Measurements from ENCODE around the gene RNU1-1.
"Not testable (repeated sequence)": the region's sequence is repeated elsewhere in the genome, so short reads cannot be mapped to it uniquely, and the experiment has no call there.

The RNU1-1 gene

DNA sequence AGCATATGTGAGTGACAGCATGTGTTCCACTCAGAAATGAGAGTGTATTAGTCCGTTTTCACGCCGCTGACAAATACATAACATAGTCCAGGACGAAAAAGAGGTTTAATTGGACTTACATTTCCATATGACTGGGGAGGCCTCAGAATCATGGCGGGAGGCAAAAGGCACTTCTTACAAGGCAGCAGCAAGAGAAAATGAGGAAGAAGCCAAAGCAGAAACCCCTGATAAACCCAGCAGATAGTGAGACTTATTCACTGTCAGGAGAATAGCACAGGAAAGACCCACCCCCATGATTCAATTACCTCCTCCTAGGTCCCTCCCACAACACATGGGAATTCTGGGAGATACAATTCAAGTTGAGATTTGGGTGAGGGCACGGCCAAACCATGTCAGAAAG, 23.4 kb upstream of the RNU1-1 start:
- H3K4me1 ChIP-seq (ENCODE audit: insufficient read depth, low read length); H3K9me3 ChIP-seq (ENCODE audit: low read length); H3K36me3 ChIP-seq (ENCODE audit: insufficient read depth, low read length); H3K9ac ChIP-seq (ENCODE audit: low read length); H3K27me3 ChIP-seq (ENCODE audit: control insufficient read depth in 1 of 2, insufficient read depth in 2 of 2, low read length in 2 of 2); H3K27ac ChIP-seq (ENCODE audit: low read depth, low read length); H3K4me3 ChIP-seq (ENCODE audit: low read depth in 1 of 2, low read length in 2 of 2): not testable (repeated sequence)

DNA sequence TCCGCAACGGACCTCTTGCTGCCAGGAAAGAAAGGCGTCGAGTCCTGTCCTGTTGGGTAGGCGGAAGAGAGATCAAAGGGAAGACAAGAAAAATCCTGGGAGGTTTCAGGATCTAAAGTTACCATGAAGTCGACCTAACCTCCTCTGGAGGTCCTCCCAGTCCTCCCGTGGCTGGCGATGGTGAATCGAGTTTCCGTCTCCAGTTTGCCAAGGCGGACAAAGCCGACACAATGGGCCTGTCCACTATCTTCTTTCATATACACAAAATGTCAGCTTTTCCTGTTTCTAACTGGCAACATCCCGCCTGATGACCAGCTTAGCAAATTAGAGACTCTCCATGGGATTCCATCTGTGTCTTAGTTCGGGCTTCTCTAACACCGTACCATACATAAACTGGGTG, 22.7 kb upstream of the RNU1-1 start:
- not testable (repeated sequence) for H3K4me3 ChIP-seq (ENCODE audit: low read depth in 1 of 2, low read length in 2 of 2); H3K36me3 ChIP-seq (ENCODE audit: insufficient read depth, low read length); H3K27ac ChIP-seq (ENCODE audit: low read depth, low read length); H3K9me3 ChIP-seq (ENCODE audit: low read length); H3K4me1 ChIP-seq (ENCODE audit: insufficient read depth, low read length); H3K9ac ChIP-seq (ENCODE audit: low read length)
- peaks cover 0 to 10% of the 10 kb centered on the region in 2 donors for H3K27me3 ChIP-seq (ENCODE audit: control insufficient read depth in 1 of 2, insufficient read depth in 2 of 2, low read length in 2 of 2)

DNA sequence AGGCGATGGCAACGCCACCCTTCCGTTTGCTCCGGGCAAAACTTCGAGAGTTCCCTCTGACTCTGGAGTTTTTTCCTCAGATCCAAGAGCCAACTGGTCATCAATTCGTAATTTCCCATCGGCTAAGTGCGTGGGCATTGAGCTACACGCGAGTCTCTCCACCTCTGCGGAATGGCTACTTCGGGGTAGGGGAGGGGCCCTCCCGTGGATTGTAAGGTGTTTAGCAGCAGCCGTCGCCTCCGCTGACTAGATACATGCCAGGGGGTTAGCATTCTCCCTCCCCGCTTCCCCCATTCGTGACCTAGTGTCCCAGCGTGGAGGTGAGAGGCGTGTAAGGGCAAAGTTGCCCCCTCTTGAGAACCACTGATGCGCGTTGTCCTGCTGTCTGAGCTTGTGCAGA, 21.8 kb upstream of the RNU1-1 start:
- H3K27me3 ChIP-seq (ENCODE audit: control insufficient read depth in 1 of 2, insufficient read depth in 2 of 2, low read length in 2 of 2): peaks cover 0 to 11% of the 10 kb centered on the region in 2 donors
- not testable (repeated sequence) for H3K9me3 ChIP-seq (ENCODE audit: low read length); H3K36me3 ChIP-seq (ENCODE audit: insufficient read depth, low read length); H3K4me3 ChIP-seq (ENCODE audit: low read depth in 1 of 2, low read length in 2 of 2); H3K9ac ChIP-seq (ENCODE audit: low read length); H3K27ac ChIP-seq (ENCODE audit: low read depth, low read length); H3K4me1 ChIP-seq (ENCODE audit: insufficient read depth, low read length)

DNA sequence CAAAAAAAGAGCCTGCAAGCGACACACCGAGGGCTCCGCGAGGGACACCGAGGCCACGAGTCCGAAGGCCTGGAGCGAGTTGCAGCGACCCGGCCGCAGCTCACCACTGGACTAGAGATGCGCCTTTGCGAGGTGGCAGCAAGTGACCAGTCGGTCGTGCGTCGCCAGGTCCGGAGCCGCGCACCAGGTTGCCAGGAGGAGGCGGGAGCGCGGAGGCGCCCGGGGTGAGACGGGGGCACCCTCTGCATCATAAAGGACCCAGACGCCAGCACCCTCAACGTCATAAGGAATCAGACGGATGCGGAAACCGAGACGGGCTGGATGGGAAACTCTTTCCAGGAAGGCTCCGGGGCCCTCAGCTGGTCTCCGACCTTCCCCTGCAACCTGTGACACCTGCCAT, 21.4 kb upstream of the RNU1-1 start:
- H3K4me1 ChIP-seq (ENCODE audit: insufficient read depth, low read length); H3K9ac ChIP-seq (ENCODE audit: low read length); H3K4me3 ChIP-seq (ENCODE audit: low read depth in 1 of 2, low read length in 2 of 2); H3K36me3 ChIP-seq (ENCODE audit: insufficient read depth, low read length); H3K9me3 ChIP-seq (ENCODE audit: low read length); H3K27ac ChIP-seq (ENCODE audit: low read depth, low read length): not testable (repeated sequence)
- H3K27me3 ChIP-seq (ENCODE audit: control insufficient read depth in 1 of 2, insufficient read depth in 2 of 2, low read length in 2 of 2): peaks cover 0 to 11% of the 10 kb centered on the region in 2 donors

DNA sequence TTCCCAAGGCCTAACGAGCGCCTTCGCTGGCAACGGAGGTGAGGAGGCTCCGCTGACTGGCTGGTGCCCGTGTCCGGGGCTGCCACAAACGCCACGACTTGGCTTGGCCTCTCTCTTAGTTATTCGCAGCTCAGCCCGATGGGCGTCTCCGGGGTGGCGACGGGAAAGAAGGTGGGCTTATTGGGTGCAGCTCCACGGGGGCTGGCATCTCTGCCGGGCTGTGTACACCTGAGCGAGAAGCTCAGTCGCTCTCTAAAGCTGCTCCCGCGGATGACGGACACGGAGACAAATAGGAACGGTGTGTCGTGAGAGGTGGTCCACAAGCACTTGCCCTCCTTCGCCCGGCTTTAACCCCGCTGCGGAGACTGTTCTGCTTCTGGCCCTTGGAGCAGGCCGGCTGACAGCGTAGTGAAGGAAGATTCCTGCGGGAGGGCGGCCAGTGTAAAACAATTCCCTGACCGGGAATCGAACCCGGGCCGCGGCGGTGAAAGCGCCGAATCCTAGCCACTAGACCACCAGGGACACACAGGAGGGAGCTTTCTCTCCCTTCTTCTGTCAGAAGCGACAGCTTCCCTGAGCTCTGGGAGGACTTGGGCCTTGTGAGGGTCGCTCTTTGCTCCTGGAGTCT, 20.9 kb upstream of the RNU1-1 start:
- not testable (repeated sequence) for H3K4me1 ChIP-seq (ENCODE audit: insufficient read depth, low read length); H3K36me3 ChIP-seq (ENCODE audit: insufficient read depth, low read length); H3K4me3 ChIP-seq (ENCODE audit: low read depth in 1 of 2, low read length in 2 of 2); H3K9ac ChIP-seq (ENCODE audit: low read length); H3K9me3 ChIP-seq (ENCODE audit: low read length); H3K27ac ChIP-seq (ENCODE audit: low read depth, low read length)
- H3K27me3 ChIP-seq (ENCODE audit: control insufficient read depth in 1 of 2, insufficient read depth in 2 of 2, low read length in 2 of 2): peaks cover 0 to 11% of the 10 kb centered on the region in 2 donors

DNA sequence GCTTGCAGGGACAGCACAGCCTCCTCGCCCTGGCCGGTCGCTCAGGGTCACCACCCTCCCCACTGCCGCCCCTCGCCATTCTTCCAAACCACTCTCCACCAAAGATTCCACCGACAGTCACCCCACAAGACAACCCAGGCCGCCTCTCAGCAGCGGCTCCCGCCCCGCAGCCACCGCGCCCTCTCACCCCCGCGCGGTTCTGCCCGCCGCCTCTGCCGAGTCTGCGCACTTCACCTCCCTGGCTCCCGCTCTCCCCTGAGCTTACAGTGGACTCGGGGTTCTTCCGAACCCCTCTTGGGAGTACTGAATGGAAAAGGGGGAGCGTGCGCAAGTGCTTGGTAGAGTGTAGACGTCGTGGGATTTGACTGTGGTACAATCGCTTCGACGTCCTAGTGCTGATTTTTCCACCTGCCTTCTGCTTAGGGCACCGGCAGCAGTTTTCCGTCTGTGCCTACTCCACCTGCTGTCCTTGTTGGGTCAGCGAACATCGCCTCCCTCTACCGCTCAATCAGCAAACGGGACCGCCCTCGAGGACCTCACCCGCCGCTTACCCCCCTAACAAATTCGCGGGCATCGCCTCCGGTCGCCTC, 20.2 kb upstream of the RNU1-1 start:
- not testable (repeated sequence) for H3K4me3 ChIP-seq (ENCODE audit: low read depth in 1 of 2, low read length in 2 of 2); H3K9me3 ChIP-seq (ENCODE audit: low read length); H3K9ac ChIP-seq (ENCODE audit: low read length); H3K4me1 ChIP-seq (ENCODE audit: insufficient read depth, low read length); H3K27ac ChIP-seq (ENCODE audit: low read depth, low read length); H3K36me3 ChIP-seq (ENCODE audit: insufficient read depth, low read length)
- peaks cover 0 to 11% of the 10 kb centered on the region in 2 donors for H3K27me3 ChIP-seq (ENCODE audit: control insufficient read depth in 1 of 2, insufficient read depth in 2 of 2, low read length in 2 of 2)

DNA sequence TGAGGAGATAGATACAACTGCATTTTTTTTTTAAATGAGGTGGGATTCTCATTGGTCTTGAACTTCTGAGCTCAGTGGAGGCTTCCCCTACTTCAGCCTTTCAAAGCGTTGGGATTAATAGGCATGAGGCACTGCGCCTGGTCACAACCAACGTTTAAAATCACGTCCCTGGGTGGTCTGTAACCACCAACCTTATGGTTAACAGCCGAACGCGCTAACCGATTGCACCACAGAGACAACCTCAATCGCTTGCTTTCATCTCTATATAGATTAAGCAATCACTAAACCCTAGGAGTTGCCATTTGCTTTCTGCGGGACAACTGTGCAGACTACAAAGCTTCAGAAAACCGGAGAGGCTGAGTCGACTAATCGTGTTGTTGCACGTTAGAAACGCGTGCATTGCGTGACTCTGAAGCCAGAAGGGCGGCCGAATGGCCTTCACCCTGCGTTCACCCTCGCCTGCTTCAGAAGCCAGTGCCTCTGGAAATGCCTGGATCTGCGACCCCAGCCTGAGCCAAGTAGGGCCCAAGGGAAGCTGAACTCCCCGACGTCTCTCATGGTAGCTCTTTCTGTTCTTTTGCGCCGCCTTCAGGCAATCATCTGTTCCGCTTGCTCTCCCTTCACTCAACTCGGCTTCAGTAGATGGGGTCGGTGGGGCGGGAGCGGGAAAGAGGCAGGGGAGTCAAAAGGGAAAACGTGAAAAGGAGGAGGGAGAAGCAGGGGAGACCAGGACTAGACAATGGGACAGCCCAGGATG, 18.3 kb upstream of the RNU1-1 start:
- not testable (repeated sequence) for H3K27ac ChIP-seq (ENCODE audit: low read depth, low read length); H3K9me3 ChIP-seq (ENCODE audit: low read length); H3K4me3 ChIP-seq (ENCODE audit: low read depth in 1 of 2, low read length in 2 of 2); H3K36me3 ChIP-seq (ENCODE audit: insufficient read depth, low read length); H3K9ac ChIP-seq (ENCODE audit: low read length); H3K4me1 ChIP-seq (ENCODE audit: insufficient read depth, low read length)
- H3K27me3 ChIP-seq (ENCODE audit: control insufficient read depth in 1 of 2, insufficient read depth in 2 of 2, low read length in 2 of 2): peaks cover 0 to 11% of the 10 kb centered on the region in 2 donors

DNA sequence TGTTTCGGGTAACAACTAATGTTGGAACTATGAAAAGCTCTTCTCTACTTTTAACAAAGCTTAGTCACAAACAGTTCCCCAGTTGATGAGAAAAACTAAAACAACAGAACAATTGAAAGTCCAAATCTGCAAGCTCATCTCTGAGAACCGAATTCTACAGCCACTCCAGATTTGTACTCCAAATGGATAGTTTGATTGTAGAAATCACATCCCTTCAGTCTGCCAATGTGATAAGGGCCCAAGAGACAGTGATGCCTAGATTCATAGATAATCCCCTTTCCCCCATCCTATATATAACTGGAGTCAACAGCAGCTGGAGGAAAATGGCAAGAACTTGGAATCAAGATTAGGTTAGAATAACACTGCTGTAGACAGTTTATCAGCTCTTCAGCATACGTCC, 14.3 kb upstream of the RNU1-1 start:
- not testable (repeated sequence) for H3K27ac ChIP-seq (ENCODE audit: low read depth, low read length); H3K36me3 ChIP-seq (ENCODE audit: insufficient read depth, low read length); H3K4me3 ChIP-seq (ENCODE audit: low read depth in 1 of 2, low read length in 2 of 2); H3K27me3 ChIP-seq (ENCODE audit: control insufficient read depth in 1 of 2, insufficient read depth in 2 of 2, low read length in 2 of 2); H3K4me1 ChIP-seq (ENCODE audit: insufficient read depth, low read length); H3K9me3 ChIP-seq (ENCODE audit: low read length); H3K9ac ChIP-seq (ENCODE audit: low read length)

DNA sequence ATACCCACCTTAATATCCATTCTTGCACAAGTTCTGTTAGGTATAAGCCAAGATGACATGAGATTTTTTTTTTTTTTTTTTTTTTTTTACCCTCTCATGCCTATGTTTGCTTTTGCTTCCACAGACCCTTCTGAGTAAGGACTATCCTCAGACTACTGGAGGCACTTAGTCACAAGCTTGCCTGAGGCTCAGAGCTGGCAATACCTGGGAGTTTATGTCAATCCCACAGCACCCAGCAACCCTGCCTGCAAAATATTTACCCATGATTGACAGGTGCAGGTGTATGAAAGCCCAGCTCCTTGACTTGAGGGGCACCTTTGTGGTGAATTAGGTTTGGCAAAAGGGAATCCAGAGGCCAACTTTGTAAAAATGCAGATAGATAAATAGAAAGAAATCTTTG, 11.7 kb upstream of the RNU1-1 start:
- not testable (repeated sequence) for H3K36me3 ChIP-seq (ENCODE audit: insufficient read depth, low read length); H3K4me3 ChIP-seq (ENCODE audit: low read depth in 1 of 2, low read length in 2 of 2); H3K4me1 ChIP-seq (ENCODE audit: insufficient read depth, low read length); H3K9ac ChIP-seq (ENCODE audit: low read length); H3K27ac ChIP-seq (ENCODE audit: low read depth, low read length); H3K27me3 ChIP-seq (ENCODE audit: control insufficient read depth in 1 of 2, insufficient read depth in 2 of 2, low read length in 2 of 2); H3K9me3 ChIP-seq (ENCODE audit: low read length)

DNA sequence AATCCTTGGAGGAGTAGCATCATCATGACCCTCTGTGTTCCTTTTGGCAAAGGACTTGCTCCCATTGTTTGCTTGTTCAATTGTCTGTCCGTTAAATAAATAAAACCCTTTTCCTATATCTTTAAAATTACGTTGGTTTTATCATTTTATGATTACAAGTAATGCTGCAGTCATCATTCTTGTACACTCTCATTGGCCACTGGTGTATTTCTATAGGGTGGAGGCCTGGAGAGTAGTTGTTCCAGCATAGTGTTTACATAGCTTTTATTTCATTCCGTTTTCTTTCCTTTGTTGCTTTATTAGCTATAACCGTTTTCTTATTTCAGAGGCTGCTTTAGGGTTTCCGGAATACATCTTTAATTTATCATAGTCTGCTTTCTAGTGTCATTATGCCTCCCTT, 7.6 kb upstream of the RNU1-1 start:
- not testable (repeated sequence) for H3K36me3 ChIP-seq (ENCODE audit: insufficient read depth, low read length); H3K9ac ChIP-seq (ENCODE audit: low read length); H3K27me3 ChIP-seq (ENCODE audit: control insufficient read depth in 1 of 2, insufficient read depth in 2 of 2, low read length in 2 of 2); H3K27ac ChIP-seq (ENCODE audit: low read depth, low read length); H3K9me3 ChIP-seq (ENCODE audit: low read length); H3K4me3 ChIP-seq (ENCODE audit: low read depth in 1 of 2, low read length in 2 of 2); H3K4me1 ChIP-seq (ENCODE audit: insufficient read depth, low read length)

DNA sequence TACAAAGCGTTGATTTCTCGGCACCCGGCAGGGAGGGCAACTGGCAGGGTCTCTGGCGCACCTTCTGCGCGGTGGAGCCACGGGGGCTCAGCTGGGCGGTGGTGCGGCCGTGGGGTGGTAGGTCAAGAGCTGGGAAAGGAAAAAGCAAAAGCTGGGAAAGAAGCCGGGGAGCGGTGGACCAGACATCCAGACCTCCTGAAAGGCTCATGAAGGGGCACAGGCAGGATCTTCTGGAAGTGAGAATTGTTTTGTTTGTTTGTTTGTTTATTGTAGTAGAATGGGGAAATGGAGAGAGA, 7.2 kb upstream of the RNU1-1 start:
- Histone ChIP-seq H3K9ac (ENCODE audit: low read length) (no peak overlapping the region), H3K36me3 (ENCODE audit: insufficient read depth, low read length) (no peaks in the 10 kb centered on the region), H3K27ac (ENCODE audit: low read depth, low read length) (no peak overlapping the region), H3K27me3 (ENCODE audit: control insufficient read depth in 1 of 2, insufficient read depth in 2 of 2, low read length in 2 of 2) (peaks cover 0 to 9% of the 10 kb centered on the region in 2 donors), H3K4me3 (ENCODE audit: low read depth in 1 of 2, low read length in 2 of 2) (no peak overlapping the region), H3K4me1 (ENCODE audit: insufficient read depth, low read length) (no peaks in the 10 kb centered on the region), H3K9me3 (ENCODE audit: low read length) (no peaks in the 10 kb centered on the region)

Data from muscle layer of colon (tissue), 2 donors.